Inflammatory macrophage (primary cell): ENCODE measurements around the gene GPR180.
A peak's percentile ranks its signal among the peaks of the same experiment; 100 is the strongest.

Experiments used
- DNase-seq, 2 donors: peaks; one replicate each; pipeline ENCODE4 v3.0.0-alpha.2; 2020 to 2022

Gene GPR180

DNA sequence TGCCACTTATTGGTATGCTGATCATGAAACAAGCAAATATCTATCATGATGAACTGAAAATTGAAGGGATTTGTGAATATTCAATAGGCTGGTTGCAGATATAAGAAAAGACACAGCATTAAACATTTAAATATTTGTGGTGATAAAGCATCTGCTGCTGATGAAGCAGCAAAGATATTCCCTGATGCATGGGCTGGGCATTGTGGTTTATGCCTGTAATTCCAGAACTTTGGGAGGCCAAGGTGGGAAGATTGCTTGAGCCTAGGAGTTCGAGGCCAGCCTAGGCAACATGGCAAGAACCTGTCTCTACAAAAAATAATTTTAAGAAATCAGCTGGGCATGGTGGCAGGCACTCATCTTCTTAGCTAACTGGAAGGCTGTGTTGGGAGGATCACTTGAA, 54.5 kb downstream of the GPR180 start:
- DNase-seq: no peak

DNA sequence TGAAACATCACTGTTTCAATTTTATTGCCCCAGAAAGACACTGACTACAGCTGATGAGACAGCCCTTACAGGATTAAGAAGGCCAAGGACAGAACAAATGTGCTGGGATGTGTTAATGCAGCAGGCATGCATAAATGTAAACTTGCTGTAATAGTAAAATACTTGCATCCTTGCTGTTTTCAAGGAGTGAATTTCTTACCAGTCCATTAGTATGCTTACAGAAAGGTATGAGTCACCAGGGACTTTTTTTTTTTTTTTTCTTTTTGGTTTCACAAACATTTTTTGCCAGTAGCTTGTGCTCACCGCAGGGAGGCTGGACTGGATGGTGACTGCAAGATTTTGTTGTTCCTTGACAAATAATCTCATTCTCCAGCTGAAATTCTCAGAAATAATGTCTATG, 55.1 kb downstream of the GPR180 start:
- DNase-seq: no peak

DNA sequence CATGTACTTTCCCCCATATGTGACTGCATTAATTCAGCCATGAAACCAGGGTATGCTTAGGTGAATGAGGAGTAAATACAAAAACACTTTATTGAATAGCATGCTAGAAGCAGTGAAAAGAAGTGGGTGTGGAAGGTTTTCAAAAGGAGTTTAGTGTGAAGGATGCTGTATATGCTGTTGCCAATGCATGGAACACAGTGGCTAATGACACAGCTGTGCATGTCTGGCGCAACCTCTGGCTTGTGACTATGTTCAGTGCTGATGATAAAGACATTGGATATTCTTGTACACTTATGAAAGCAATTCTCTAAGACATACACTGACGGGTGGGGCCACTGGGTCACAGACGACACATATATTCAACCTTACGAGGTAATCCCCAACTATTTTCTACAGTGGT, 55.5 kb downstream of the GPR180 start:
- no peak for DNase-seq

DNA sequence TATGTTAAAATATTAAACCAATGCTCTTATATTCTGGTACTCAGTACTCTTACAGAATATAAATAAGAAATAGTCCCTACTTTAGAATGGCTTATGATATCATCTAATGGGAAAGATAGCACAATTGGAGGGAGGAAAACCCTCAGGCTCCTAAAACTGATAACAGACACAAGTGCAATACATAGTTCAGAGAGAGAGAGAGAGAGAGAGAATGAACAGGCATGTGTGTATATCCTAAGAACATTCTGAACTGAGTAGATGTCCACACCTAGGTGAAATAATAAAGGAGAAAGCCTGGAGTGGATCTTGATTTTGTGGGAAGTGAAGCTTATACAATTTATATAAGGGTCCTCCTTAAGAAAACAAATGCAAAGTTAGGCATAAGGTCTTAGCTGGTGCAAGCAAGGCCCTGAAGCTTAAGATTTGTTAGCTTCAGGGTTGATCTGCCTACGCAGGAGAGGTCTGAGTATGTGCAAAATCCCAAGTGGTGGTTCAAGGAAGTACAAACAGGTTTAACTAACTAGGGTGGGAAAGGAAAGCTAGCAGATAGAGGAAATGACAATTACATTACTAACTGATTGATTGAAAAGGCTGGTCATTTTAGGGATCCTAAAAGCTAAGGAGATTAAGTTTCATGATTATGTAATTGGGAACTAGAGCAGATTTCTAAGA, 57.4 kb downstream of the GPR180 start:
- no peak for DNase-seq

DNA sequence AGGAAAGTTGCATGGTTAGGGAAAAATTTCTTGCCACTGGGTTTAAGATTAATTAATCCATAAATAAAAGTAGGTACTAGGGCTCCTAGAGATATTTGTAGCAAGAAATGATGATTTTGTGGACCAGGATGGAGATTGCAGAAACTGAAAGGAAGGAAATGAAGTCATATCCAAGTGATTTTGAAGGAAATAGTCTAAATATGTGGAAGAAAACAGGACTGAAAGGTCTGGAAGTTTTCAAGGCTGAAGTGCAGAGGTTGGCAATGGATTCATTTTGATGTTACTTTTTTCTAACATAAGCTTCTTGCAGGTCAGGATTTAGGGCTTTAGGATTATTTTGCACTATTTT, 57.9 kb downstream of the GPR180 start:
- DNase-seq: no peak

DNA sequence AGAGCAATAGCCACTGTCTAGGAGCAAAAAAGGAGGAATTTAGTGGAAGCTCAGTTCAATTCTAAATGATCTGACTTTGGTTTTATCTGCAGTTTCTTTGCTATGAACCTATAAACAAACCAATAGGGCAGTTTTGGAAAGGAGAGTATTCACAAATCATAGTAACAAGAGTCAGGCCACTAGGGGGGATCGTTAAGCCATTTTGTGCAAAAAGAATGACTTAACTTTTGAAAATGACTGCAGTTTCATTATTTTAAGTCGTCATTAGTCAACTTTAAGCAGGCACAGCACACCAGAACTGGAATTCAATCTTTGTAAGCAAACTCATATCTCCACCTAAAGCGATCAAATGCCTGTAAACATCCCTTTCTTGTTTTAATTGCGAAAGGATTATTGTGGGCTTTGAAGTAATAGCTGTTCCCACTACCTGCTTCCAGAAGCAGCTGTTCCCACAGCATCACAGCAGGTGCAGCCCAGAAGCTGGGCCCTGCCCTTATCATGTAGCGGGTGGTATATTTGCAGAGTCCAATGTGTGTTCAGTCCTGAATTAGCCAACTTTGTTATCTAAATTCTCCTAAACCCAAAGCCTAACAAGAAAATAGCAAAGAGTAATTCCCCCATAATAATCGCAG, 59.2 kb downstream of the GPR180 start:
- no peak for DNase-seq

DNA sequence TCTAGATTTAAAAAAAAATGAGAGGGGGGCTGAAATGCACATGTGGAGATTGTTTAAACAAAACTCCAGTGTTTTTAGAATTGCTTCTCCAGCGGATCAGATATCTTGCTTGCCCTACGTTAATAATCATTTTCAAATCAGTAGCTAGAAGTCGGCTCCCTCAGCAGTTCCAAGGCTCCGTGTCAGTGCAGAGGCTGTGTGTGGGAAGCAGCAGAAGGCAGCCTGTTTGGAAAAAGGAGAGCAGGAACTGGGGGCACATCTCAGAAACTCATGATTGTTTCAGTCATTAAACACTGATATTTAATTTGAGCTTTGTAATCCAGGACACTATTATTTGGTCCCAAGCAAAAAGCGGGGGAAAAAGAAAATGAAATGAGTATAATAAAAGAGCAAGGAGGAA, 59.7 kb downstream of the GPR180 start:
- DNase-seq: no peak

DNA sequence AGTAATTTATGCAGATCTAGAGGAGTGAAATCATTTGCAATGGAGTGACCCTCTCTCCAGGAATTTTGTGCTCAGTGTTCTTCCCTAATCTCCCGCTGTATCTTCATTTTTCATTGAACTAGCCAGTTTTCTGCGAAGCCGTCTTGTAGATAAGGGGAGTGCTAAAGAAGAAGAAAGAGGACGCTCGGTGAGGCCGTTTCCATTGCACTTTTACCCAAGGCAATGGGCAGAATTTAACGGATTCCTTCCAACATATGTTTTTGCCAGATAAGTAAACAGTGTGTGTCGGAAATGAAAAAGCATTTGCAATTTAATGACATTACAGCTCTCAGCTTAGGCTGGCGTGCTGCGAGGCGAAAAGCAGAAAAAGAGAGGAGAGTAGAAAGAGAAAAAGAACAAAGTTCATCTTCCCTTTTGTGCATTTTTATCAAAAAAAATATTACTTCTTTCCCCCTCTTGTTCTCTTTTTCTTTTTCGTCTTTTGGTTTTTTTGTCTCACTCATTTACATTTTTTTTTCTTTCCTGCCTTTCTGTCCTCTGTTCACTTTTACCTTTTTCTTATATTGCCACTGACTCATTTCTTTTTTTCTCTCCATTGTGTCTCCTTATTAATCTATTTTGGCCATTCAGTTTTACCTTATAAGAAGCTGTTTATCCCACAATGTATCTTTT, 60.8 kb downstream of the GPR180 start:
- DNase-seq: no peak

DNA sequence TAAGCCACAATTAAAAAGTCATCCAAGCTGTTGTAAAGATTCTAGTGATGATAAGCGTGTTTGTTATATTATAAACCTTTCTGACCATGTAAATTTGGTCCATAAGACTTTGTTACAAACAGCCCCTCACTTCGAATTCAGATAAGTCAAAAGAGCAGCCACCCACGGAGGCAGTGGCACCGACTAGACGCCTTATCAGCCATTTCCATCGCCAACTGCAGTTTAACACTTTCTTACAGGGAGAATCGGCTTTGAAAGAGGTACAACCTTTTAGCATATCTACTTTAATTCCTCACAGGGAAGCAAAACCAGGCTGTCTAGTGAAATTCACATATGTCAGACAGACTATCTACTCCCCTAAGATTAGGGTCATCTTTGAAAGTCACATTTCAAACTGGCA, 63.2 kb downstream of the GPR180 start:
- no peak for DNase-seq

DNA sequence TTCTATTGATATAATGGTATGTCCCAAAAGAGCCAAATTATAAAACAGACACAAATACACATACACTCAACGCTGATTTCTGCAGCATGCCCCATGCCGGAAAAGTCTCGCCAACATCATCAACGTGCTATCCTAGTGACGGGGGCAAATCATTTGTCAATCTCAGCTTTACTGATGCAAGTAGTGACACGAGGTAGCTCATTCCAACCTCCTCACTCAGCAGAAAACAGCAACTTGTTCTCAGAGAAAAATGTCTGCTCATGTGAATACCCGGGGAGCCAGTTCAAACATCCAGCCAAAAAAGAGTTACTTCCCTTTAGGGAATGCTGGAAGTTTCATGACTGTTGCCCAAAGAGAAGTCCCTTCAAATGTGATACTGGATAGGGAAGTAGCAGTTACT, 64.4 kb downstream of the GPR180 start:
- DNase-seq: peak in 1 of 2 donors; percentile 3

DNA sequence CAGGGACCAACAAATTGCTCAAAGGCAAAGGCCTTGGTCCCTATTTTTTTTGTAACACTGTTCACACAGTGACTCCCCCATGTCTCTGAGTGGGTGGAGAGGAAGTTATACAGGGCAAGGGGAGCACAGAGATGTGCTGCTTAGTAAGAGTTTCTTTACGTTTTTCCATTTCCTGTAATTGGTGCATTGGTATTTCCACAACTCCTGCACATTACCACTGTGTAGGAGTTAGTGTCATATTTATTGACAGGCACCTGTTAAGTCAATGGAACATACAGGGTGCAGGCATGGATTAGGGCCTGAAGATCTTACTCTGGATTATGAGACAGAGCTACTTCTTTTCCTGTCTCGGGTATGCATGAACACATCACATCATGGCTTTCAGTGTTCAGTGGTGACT, 65.5 kb downstream of the GPR180 start:
- peak; percentile 24 to 40 for DNase-seq

DNA sequence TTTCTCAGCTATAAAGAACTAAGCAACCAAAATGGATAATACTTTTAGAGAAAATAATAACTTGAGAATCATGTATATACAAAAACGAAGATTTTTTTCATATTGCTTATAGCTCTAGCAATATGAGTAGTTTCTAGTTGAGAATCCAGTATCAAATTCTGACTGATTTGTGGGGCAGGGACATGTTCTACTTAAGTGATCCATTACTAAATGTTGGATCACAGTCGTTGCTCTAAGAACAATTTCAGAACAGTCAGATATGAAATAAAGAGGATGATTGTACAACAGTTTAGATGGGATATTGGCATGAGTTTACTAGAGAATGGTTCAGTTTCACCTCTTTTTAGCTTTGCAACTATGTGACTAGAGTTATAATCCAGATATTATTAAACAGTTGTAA, 70.7 kb downstream of the GPR180 start:
- DNase-seq: no peak

DNA sequence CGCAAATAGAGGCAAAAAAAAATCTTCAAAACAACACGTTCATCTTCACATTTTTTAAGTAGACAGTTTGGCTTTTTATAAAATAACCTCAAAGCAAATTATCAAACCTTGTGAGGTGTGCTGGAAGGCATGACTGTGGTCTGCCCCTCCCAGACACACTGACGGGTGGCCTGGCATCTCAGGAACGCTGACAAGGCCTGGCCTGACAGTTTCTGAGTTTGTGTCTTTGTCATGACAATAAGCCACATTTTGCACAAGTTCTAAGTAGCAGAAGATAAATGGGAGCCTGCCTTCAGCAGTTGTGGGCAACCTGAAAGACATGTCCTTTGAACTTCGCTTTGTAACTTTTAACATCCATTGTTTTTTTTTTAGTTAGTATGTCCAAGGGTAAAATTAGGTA, 72.2 kb downstream of the GPR180 start:
- DNase-seq: no peak

DNA sequence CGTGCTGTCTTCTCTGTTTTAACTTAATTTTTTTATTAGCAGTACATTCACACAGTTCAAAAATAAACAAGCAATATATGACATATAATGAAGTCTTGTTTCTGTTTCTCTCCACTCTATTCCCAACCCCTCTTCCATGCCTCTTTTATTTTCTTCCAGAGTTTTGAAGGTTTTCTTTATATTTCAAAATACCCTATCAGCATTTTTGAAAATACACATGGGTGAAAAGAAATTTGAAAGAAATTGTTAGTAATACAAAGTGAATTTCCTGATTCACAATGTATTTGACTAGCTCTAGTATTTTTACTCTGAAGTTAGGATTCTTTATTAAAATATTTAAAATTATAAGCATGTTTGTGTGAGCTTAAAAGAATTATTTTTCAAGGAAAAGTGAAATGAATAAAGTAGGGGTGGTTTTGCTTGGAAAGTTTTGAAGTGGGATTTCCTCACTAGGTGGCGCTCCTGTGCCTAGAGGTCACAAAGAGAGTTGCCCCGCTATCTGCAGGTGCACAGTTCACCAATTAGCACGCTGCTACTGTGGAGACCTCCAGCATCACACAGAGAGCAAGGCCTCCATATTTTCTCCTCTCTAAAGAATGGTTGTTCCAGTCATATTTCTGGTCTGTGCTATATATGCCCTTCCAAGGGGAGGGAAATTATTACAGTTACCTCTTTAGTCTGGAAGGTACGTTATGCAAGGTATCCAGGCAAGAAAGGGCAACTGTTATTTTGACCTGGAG, 73.1 kb downstream of the GPR180 start:
- DNase-seq: peak; percentile 37 to 45

DNA sequence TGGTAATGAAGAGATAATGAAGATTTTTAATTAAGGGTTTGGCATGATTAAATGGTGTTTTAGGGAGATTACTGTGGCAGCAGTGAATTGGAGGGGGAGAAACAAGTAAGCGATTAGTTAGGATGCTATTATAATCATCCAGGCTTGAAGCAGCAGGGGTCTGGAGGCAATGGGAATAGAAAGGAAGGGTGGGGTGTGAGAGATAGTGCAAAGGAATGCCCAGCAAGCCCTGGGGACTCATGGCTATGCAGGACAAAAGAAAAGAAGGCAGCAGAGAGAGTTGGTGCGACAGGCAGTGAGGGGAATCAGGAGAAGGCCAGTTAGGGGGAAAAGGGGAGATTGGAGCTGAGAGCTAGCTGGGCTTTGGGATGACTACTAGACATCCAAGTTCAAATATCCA, 76.1 kb downstream of the GPR180 start:
- DNase-seq: no peak

DNA sequence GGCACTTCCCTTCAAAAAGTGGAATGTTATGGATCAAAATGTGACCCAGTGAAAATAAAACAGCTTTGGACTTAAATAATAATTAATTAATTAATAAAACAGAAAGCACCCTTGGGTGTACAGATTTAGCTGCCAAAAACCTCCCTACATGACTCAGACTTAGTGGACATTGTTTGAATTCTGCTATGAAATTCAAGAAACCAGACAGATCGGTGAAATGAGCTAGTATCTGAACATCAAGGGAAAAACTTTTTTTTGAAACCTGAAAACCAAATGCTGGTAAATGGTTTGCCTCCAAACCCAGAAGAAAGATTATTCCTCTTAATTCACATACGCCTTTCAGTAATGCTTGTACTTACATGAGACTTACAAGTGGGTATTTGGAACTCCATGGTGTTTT, 77.2 kb downstream of the GPR180 start:
- DNase-seq: no peak

DNA sequence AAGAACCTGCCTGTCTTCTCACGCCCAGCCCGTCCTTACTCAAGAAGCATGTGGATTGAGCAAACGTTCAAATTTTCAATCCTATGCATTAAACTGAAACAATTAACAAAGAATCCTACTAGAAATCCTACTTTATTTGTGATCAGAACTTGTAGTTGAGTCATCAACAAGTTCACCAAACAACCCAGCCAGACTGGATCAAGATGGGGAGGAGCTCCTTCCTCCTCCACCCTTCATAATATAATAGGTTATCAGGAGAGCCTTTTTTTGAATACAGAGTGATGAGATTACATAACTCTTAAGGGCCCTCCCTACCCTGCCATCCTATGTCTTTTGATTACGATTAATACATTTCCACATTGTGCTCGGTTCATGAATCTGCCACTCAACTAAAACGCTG, 78.0 kb downstream of the GPR180 start:
- no peak for DNase-seq

DNA sequence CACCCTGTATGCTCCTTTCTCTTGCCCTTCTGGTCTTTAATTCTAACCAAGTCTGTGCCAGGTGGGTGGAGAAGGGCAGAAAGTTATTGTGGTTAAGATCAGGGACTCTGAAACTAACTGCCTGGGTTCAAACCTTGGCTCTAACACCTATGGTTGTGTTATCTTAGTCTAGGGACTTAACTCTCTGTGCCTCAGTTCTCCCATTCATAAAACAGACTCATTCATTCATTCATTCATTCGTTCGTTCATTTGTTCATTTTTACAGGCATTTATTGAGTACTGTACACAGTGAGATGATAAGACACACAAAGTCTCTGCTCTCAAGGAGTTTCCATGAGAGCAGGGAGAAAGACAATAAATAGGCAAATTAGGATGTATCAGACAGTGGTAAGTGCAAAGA, 80.6 kb downstream of the GPR180 start:
- DNase-seq: no peak

DNA sequence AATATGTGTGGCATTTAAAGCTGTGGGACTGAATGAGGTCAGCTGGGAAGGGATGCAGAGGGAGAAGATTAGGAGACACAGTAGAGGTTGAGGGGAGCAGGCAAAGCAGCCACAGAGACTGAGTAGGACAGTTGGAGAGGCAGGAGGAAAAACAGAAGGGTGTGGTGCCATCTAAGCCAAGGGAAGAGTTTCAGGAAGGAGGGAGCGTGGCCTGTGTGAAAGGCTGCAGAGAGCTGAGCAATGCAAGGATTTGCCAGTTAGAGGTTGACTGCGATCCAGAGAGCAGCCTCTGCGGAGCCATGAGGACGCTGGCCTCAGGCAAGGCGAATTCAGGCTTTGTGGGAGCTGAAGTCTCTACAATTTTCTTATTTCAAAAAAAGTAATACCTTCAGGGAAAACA, 81.8 kb downstream of the GPR180 start:
- no peak for DNase-seq
